Right renal pelvis (tissue), 4 donors: ENCODE measurements around the gene LONRF2. TPM values are rescaled to one million over a fixed set of nuclear protein-coding genes. Genes with fewer than 3 reads are reported as not detected.

Source experiments
- DNase-seq, 4 donors: peaks; one replicate each; pipeline ENCODE4 v3.0.0-alpha.2; 2013; ENCODE audit warnings: low read depth in 4 of 4, low spot score in 3 of 4, missing footprints in 1 of 4
- polyA plus RNA-seq, 4 donors: library from polyadenylated mRNA; unstranded; fragments of 120-200 nt; gene quantifications; one replicate each; pipeline ENCODE4 v1.2.1, GENCODE V29; 2013; ENCODE audit not compliant: insufficient read length in 4 of 4

Gene LONRF2
- polyA plus RNA-seq, 4 donors: 2.8 to 3.7 (median 3.1) TPM

- no peak for DNase-seq
These were observed 44.6 kb downstream of the LONRF2 start for GRCh38 chr2:100277540-100278207.

GRCh38 chr2:100276716-100277115 is 45.6 kb downstream of the LONRF2 start:
- DNase-seq: no peak

DNA sequence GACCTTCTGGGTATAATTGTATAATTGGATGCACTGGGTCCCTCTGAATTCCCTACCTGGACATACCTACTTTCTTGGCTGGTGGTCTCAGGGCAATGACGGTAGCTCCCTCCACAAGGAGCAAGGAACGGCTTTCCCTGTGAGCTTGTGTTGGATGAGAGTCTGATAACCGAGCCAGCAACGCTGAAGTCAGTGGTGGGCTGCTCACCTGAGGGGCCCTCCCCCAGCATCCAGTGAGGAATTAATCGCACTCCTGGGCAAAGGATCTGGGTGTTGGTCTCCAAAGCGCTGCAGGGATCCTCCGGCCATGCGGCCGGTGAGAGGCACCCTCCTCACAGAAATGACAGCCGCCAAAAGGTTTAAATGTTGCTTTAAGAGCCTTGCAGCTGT is 47.1 kb downstream of the LONRF2 start:
- no peak for DNase-seq

DNA sequence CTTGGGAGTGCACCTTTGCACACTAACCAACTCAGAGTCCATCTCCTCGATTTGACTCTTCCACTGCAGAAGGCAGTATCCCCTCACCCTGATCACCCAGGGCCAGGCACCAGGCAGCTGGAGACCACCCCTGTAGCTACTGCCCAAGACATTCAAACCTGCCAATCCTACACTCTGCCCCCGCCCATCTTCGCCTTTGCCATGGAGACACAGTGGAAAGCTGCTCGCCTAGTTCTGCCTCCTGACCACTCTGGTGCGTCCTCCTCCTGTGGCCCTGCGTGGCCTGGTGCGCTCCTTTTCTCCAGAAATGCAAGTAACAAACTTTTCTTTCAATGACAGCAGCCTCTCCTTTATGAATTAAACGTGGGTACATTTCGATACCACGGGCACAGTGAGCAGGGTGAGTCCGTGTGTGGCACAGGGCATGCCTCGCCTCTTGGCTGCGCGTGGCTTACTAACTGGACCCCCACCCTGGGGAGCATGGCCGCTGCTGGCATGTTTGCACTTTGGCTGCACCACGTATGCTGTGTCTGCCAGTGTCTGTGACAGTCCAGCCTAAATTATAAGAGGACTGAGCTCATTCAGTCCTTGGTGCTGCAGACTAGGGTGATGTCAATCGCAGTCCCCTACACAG is 47.6 kb downstream of the LONRF2 start:
- DNase-seq: no peak

- no peak for DNase-seq
These were observed 48.2 kb downstream of the LONRF2 start for GRCh38 chr2:100274076-100274475.

- DNase-seq: no peak
These were observed 48.9 kb downstream of the LONRF2 start for GRCh38 chr2:100273387-100273786.

DNA sequence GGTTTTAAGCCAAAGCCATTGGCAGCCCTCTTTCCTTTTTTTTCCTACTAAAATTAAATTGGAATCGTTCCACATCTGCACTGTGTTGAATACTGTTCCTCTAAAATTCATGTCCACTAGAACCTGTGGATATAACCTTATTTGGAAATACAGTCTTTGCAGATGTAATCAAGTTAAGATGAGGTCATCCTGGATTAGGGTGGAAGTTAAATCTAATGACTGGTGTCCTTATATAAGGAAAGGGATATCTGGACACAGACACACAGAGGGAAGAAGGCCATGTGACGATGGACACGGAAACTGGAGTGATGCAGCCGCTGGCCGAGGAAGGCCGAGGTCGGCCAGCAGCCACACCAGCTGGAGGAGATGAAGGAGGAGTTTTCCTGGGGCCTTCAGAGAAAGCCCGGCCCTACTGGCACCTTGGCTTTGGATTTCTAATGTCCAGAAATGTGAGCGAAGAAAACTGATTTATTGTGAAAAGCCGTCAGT is 49.4 kb downstream of the LONRF2 start:
- no peak for DNase-seq

- DNase-seq: no peak
These were observed 51.1 kb downstream of the LONRF2 start for GRCh38 chr2:100271210-100271609.

DNA sequence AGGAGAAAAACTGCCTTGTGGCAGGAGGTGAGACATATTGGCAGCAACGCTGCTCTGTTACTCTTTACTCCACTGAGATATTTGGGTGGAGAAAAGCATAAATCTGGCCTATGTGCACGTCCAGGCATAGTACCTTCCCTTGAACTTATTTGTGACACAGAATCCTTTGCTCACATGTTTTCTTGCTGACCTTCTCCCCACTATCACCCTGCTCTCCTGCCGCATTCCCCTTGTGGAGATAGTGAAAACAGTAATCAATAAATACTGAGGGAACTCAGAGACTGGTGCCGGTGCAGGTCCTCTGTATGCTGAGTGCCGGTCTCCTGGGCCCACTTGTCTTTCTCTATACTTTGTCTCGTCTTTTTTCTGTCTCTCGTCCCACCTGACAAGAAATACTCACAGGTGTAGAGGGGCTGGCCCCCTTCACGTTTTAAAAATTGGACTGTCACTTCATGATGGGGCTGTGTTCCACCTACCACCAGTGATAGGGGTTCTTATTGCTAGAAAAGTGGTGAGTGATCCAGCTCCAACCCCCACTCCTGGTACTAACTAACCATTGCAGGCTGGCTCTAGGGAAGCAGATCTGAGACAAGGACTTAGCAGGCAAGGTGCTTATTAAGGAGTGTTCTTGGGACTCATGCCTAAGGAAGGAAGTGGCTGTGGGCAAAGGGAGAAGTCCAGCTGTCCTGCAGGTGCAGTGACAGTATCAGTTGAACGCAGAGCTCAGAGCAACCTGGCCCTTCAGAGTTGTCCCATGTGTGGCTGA is 51.7 kb downstream of the LONRF2 start:
- no peak for DNase-seq

- DNase-seq: no peak
These were observed 52.4 kb downstream of the LONRF2 start for GRCh38 chr2:100269889-100270288.

- DNase-seq: no peak
These were observed 53.3 kb downstream of the LONRF2 start for GRCh38 chr2:100268986-100269385.

GRCh38 chr2:100267751-100268150 is 54.5 kb downstream of the LONRF2 start:
- DNase-seq: no peak

DNA sequence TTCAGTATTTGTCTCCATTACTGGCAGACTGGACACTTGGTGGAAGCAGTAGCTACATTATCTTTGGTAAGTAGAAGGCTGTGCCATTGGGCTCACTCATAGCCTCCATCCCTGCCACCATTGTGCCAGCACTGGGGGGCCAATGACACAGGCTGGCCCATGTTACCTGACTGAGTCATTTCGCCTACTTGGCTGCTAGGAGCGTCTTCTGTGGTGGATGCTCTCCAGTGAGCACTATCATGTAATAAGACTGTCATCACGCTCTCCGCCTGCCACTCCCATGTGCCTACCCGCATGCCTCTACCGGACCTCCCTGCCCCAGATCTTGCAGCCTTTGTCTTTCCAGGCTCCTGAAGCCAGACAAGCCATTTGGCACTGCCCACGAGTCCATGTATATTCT is 56.2 kb downstream of the LONRF2 start:
- DNase-seq: no peak

- no peak for DNase-seq
These were observed 57.1 kb downstream of the LONRF2 start for GRCh38 chr2:100265226-100265625.

GRCh38 chr2:100264651-100265050 is 57.6 kb downstream of the LONRF2 start:
- DNase-seq: no peak

- no peak for DNase-seq
These were observed 58.2 kb downstream of the LONRF2 start for GRCh38 chr2:100264121-100264520.

- peak in 2 of 4 donors; percentile 35 to 53 for DNase-seq
These were observed 59.6 kb downstream of the LONRF2 start for GRCh38 chr2:100262555-100263320.

DNA sequence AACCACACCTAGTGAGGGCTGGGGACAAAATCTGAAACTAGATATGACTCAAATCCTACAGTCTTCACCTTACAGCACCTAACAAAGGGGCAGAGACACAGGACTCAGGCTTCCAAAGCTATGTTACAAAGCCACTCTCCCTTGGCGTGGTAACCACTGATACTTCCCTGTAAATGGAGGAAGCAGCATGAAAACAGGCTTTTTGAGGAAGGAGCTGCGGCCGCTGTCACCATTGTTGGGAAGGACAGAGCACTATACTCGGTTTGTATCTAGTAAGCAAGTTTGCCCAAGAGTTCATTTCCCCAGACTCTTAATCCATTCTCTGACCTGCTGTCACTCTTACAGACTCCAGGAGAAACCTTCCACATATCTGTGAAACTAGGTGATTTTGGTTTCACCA is 60.3 kb downstream of the LONRF2 start:
- DNase-seq: no peak

DNA sequence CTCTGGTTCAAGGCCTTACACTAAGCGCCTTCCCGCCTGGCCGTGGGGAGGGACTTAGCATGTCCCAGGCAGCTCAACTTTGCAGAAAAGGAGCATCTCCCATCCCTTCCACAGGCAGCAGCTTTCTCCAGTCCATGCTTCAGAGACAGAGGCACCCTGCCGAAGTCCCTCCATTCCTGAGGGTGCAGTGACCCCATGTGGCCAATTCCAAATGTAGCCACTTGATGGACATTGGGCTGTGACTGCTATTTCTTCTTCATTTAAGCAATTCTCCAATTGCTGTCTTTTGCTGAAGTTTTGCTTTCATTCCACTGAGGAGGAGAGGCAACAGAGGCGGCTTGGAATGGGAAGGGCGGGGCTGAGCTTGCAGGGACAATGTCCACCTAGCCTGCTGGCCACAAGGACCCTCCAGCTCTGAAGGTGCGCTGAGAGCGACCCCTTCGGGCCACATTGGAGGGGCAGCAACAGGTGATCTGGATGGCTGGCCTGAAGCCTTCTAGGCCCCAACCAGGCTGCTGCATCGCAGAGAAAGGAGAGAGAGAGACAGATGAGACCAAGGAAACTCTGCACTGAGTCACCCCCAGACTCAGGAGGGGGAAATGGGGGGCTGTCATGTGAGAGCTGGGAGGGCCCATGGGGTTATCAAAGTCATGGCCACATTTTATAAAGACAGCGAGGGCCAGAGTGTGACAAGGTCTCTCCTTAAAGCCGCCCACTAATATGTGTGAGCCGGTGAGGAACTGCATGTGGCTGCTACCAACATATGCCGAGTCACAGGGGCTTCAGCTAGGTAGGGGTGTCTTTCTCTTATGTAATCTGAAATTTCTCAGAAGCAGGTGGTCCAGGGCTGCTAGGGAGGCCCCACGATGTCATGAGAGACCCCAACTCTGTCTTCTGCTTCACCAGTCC is 61.3 kb downstream of the LONRF2 start:
- peak; percentile 60 to 78 (median 70) for DNase-seq

GRCh38 chr2:100259106-100259505 is 63.2 kb downstream of the LONRF2 start:
- no peak for DNase-seq
